Stimulated activated CD8-positive, alpha-beta memory T cell treated with anti-CD3 and anti-CD28 coated beads, Interleukin-4, amount 100 ng/mL, for 4 hours (primary cell): ENCODE results near the gene SLFN12L.
"Not testable (repeated sequence)": the region's sequence is repeated elsewhere in the genome, so short reads cannot be mapped to it uniquely, and the experiment has no call there.

Experiments used
- DNase-seq, 2 donors: peaks; one replicate each; pipeline ENCODE4 v3.0.0-alpha.2; 2020; ENCODE audit warnings: low read depth in 2 of 2, low spot score in 1 of 2

The SLFN12L gene

DNA sequence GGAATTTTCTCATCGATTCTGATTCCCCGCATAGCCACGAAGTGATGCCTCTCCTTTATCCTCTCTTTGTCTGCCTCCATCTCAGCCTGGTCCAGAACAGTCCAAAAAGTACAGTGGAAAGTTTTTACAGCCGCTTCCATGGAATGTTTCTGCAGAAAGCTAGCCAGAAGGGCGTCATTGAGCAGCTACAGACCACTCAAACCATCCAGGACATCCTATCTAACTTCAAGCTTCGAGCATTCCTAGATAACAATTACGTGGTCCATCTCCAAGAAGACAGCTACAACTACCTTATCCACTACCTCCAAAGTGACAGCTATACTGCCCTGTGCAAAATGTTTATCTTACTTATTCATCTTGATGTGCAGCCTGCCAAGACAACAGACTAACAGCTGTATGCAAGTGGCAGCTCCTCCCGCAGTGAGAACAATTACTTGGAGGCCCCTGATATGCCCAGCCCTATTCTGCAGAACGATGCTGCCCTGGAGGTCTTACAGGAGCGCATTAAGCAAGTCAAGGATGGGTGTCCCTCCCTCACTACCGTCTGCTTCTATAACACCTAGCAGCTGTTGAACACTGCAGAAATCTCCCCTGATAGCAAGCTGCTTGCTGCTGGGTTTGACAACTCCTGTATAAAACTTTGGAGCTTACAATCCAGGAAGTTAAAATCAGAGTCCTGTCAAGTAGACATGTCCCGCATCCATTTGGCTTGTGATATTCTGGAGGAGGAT lies 38.9 kb downstream of the SLFN12L start:
- DNase-seq, result no peak

DNA sequence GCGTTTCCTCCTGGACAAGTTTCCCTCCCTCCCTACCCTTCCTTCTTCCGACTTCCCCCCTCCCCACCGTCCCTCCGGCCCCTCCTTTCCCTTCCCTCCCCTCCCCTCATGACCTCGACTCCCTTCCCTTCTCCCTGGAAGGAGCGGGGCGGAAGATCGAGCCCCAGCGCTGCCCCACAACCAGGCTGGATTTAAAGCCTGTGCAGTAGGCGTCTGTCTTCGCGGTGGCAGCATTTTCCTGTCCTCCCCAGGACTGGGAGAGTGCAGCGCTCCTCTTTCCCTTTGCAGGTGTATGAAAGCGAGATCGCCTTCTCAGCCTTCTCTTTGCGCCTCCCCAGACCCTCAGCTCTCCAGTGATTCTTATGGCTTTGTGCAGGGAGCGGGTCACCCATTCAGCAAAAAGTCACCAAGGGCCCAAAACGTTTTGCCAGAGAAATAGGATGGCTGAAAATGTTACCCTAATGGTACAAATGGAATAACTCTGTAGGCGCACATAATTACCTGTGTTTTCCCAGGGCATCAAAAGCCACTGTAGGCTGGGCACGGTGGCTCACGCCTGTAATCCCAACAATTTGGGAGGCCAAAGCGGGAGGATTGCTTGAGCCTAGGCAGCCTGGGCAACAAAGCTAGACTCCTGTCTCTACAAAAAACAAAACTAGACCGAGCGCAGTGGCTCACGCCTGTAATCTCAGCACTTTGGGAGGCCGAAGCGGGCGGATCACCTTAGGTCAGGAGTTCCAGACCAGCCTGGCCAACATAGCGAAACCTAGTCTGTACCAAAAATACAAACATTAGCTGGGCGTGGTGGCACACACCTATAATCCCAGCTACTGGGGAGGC lies 40.8 kb downstream of the SLFN12L start:
- DNase-seq, result no peak

DNA sequence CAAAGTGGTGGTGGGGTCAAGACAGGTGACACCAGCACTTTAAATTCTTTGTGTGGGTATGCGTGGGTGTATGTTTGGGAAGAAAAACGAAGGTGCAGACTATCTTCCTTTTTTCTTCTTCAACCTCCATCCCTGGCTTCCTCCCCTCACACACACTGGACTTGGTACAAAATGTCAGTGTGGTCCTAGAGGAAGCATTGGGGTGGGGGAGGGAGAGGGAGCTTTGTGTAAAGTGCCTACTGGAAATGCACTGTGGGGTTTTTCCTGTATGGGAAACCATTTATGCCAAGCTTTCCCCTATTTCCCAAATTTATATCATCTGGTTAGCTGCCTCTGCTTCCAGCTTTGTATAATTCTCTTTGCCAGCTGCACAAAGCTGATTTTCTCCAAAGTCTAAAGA lies 44.4 kb downstream of the SLFN12L start:
- DNase-seq, result no peak

DNA sequence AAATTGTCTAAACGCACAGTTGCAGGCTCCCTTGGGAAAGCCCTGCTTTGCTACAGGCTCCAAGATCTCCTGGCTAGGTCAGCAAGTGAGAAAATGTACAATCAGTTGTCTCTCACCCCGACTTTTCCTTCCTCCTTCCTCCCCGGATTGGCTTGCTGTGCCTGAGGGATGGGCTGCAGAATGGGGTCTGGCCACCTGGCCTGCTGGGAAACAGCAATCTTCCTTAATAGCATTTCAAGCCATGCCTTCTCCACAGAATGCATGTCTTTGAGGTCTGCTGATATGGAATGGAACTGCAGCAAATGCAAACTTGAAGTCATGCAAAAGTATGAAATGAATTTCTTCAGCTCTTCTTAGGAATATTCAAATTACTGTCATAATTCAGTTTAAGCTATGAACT lies 46.1 kb downstream of the SLFN12L start:
- DNase-seq, result no peak

DNA sequence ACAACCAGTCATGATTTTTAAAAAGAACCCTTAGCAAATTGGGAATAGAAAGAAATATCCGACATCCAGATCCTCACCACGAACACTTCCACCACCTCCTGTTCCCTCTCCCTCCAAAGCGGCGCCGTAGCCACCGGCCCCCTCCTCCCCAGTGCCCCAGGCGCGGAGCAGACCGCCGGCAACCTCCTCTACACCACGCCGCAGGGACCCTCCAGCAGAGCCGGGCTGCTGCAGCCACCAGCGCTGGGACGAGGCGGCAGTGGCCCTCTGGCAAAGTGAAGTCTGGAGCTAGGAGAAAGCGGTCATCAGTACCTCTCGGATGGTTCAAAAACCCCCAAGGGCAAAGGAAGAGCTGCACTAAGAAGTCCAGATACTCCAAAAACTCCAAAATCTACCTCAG lies 47.5 kb downstream of the SLFN12L start:
- DNase-seq, result no peak

DNA sequence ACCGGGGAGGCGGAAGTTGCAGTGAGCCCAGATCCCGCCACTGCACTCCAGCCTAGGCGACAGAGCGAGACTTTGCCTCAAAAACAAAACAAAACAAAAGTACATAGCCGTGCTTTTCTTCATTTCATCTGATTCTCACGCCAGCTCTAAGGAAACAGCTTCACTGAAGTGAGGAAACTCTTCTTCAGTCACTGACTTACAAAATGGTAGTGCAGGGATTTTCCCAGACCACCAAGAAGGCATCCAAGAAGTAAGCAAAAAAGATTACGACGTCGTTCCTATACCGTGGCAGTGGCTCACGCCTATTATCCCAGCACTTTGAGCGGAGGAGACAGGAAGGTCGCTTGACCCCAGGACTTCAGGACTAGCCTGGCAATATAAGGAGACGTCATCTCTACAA lies 48.5 kb downstream of the SLFN12L start:
- no peak for DNase-seq

DNA sequence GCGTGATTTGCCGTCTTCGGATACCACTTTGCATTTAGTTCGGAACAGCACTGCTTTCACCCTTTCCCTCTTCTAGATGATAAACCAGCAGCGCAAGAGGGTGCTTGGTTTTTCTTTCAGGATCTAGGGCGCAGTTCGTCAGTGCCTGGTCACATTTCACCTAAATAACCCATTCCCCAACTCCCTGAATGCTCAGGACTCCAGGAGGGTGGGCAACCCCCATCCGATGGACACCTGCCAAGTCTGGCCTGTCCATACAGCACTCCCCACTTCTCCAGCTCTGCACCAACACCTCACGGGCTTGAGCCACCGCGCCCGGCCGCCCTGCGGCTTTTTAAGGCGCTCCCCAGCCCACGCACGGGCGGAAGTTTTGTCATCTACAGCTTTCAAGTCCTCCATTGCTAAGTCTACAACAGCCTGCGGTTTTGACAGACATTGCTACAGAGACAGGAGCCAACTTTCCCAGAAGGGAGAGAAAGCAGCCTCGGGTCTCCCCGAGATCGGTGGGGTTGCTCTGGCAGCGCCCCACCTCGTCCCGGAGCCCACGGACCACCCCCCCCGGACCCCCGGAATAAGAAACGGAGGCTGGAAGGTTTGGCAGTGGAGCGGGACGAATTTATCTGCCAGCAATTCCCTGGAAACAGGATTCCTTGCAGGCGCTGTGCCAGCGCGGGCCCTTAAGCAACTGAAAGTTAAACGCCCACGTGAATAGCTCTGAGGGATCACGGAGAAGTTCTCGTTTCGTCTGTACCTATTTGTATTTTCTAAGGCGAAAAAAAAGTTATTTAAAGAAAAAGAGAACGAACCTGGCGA lies 50.4 kb downstream of the SLFN12L start:
- peak; percentile 61 to 70 for DNase-seq

DNA sequence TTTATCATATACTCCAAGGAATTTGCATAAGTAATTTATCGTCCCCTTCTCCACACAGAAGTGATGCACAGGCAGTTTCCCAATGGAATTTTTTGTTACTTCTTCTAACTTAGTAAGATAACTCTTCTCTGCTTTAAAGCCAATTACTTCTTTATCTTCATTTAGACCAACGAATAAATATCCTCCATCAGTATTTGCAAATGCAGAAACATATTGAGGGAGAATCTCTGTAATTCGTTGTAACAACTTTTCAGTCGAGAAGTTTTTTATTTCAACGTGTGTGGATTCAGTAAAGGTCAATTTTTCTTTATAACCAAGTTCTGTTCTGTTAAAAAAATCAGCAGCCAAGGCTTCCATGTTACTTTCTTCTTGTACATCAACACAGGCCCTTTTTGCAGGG lies 58.2 kb downstream of the SLFN12L start:
- no peak for DNase-seq

DNA sequence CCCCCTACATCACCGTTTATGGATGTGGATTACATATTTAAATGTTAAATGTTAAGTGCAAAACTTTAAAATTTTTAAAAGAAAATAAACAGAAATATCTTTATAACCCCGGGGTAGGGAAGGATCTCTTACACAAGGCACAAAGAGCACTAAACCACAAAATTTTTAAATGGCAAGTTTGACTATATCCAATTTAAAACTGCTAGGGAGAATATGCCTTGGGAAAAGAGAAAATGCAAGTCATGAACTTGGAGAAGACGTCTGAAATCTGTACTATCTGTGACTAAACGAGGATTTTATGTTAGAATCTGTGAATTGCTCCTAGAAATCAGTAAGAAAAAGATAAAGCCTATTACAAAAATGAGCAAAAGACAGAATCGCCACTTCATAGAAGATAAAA lies 60.2 kb downstream of the SLFN12L start:
- no peak for DNase-seq

DNA sequence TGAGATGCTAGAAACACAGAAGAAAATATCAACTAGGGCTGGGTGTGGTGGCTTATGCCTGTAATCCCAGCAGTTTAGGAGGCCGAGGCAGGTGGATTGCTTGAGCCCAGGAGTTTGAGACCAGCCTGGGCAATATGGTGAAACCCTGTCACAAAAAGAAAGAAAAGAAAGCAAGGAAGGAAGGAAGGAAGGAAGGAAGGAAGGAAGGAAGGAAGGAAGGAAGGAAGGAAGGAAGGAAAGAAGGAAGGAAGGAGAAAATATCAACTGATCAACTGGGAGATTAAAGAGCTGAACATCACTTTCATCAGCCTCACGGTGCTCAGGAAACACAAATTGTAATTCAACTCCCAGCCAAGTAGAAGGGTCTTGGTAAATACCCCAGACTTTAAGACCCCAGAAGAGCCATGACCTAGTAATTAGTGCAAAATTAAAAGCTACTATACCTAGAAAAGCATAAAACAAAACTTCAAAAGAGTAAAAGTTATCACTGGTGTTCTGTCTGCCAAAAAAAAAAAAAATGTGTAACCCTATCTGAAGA lies 61.1 kb downstream of the SLFN12L start:
- no peak for DNase-seq

DNA sequence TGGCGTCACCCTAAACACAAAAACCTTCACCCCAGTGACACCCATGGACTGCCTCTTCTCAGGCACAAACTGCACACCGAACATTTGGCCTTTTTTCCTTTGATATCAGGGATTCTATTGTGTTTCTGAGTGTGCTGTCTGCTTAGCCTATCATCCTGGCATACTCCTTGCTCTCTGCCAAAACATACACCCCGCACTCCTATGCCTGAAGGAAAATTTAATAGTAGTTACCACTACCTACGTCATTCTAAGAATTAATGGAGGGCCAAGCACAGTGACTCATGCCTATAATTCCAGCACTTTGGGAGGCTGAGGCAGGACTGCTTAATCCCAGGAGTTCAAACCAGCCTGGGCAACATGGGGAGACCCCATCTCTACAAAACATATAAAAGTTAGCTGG lies 69.0 kb downstream of the SLFN12L start:
- DNase-seq, result no peak

DNA sequence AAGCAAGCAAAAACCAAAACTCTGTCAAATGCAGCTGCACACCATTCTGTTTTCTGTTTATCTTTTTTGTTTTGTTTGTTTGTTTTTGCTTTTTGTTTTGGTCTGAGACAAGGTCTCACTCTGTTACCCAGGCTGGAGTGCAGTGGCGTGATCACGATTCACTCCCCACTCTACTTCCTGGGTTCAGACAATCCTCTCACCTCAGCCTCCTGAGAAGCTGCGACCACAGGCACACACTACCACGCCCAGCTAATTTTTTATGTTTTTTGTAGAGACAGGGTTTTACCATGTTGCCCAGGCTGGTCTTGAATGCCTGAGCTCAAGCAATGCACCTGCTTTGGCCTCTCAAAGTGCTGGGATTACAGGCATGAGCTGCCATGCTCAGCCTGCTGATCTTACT lies 69.7 kb downstream of the SLFN12L start:
- no peak for DNase-seq

DNA sequence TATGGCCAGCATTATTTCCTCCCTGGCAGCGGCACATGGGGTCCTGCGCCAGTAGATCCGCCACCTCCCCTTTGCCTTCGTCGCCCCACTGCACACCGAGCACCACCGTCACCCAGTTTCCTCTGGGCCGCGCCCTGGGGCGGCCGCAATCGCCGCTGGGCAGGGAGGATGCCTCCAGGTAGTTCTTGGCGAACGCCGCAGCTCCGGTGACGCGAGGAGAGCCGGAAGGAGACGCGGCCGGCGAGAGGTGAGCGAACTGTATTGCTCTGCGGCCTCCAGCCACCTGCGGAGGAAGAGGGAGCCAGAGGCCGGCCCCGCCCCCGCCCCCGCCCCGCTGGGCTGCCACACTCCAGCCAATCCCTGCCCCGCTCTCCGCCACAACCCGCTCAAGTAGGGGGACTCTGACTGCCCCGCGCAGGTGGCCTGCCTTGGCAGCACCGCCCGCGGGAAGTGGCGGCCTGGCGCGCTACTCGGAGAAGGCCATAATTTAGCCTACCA lies 77.1 kb downstream of the SLFN12L start:
- peak in 1 of 2 donors; percentile 25 for DNase-seq

DNA sequence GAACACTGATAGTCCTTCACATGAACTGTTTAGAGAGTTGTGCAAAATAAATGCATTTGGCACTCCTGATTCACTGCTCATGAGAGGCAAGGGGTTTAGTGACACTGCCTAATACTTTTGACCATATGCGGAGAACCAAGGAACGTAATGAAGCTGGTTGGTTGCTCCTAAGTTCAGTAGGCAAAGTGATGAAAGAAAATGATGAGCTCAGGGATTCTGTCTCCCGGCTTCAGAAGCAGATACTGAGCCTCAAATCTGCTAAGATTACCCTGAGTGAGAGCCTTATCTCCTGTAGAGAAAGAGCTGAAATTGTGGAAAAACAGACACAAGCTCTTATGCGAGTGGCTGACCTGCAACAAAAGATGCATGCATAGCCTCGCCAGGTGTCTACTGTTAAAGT lies 83.4 kb downstream of the SLFN12L start:
- not testable (repeated sequence) for DNase-seq

DNA sequence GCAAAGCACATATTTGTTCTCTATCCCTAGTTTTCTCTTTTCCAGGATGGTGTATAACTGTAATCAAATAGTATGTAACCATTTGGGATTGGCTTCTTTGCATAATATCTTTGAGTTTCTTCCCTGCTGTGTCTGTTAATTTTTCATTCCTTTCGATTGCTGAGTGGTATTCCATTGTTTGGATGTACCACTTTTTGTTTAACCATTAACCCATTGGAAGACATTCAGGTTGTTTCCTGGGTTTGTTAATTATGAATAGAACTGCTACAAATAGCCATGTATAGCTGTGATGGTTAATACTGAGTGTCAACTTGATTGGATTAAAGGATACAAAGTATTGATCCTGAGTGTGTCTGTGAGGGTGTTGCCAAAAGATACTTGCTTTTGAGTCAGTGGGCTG lies 84.3 kb downstream of the SLFN12L start:
- DNase-seq, result no peak

DNA sequence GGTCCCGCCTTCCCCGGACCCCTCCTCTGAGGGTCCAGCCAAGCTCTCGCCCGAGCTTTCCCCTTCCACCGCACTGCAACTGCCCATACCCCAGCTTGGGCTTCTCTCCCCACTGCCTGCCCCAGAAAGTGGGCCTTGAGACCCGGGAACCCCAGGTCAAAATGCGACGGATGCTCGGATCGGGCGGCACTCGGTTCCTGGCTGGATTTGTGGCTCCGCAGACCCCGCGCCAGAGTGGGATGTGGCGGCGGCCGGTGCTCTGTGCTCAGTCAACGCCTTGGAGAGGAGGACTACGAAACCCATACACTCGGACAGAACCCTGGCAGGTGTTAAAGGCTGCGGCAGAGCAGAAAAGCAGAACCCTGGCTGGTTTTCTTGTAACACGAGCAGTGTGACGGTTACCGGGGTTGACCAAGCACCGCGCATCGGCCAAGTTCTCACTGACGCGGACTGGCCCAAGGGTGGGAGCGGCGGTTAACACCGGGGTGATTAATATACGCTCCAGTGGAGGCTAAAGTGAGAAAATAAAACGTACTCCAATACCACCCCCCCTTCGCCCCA lies 88.0 kb downstream of the SLFN12L start:
- no peak for DNase-seq

DNA sequence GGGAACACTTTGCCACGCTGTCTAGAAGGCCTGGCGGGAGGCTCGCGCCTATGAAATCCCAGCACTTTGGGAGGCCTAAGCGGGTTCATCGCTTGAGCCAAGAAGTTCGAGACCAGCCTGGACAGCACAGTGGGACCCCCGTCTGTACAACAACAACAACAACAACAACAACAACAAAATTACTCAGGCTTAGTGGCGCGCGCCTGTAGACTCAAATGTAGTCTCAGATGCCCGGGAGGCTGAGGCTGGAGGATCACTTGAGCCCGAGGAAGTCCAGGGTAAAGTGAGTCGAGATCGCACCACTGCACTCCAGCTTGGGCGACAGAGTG lies 88.6 kb downstream of the SLFN12L start:
- no peak for DNase-seq

DNA sequence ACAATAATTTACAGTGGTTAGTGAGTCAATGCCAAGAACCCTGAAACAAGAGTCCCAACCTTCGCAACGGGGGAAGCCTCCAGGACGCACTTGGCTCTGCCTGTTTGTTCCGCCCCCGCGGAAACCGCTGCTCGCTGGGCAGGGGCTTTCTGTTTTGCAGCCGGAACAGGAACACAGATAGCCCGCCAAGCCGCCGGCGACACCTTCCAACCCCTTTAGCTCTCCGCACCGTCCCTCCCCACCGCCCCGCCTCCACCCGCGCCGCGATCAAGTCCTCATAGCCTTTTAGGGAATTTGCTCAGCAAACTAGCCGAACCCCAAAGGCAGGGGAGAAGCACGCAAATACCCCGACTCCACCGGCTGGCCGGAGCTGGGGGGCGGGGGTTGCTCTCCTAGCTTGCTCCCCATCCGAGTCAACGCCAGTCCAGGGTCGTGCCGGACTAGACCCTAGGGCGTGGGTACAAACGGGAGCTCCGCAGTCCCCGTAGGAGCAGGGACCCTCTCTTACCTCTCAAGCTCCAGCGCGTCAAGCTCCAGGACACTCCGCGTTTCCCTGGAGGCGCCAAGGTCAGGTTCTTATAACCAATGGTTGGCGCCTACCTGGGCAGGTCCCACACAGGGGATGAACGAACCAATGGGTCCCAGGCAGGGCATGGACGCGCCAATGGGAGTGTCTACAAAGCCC lies 89.1 kb downstream of the SLFN12L start, which contains the start of gene SLFN13:
TSS of gene SLFN13 (minus strand) at position 553 of the 685 bp plus-strand sequence. CDS start 3,086 bp downstream, outside the sequence.
- DNase-seq, result peak; percentile 70 to 79

DNA sequence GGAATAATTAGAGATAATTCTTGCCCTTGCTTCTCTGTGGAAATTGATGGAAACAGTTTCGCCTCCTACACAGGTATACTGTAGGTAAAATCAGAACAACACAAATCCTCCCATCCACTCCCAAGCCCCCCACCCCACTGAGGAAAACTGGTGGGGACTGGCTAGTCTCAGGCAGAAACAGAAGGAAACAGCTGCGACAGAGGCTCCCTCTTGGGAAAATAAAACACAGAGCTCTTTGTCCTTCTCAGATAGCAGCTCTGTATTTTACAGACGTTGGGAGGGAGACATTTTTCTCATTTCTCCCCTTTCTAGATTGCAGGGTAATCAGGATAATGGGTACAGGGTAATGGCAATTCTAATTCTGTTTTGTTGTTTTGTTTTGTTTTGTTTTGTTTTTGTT lies 90.0 kb downstream of the SLFN12L start:
- no peak for DNase-seq

DNA sequence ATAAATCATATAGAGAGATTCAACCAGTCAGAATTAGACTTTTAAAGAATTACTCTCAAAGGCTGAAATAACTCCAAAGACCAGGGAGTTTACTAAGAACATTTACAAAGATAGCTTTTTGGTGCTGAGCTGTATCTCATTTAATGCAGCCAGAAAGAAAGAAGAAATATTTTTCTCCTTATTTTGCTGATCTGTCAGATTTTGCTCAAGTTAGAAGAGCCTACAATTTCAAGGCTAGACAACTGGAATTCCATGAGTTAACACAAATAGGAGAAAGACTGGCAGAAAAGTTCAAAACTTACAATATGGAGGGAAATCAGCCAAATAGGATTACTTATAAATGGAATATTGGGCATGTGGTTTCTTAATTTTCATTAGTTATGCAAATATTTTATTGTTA lies 99.0 kb downstream of the SLFN12L start:
- no peak for DNase-seq
